Esophagus muscularis mucosa (tissue), 4 donors: ENCODE measurements around the gene ZNF670. TPM values are rescaled to one million over a fixed set of nuclear protein-coding genes. Genes with fewer than 3 reads are reported as not detected.

Experiments
- DNase-seq: peaks from one replicate; pipeline ENCODE4 v3.0.0-alpha.2; 2017; ENCODE audit errors: extremely low spot score
- H3K27ac ChIP-seq, 4 donors: fragments of 200-600 bp; sonication (generic); replicated peaks in 1 of 4; 1 replicate in 3 of 4; 2 replicates in 1 of 4; pipeline ENCODE4 v1.5.1; 2016 to 2019; ENCODE audit warnings: mild to moderate bottlenecking in 1 of 4
- H3K27me3 ChIP-seq, 4 donors: fragments of 200-600 bp; sonication (generic); one replicate each; pipeline versions ENCODE4 v1.5.1 to v1.6.0; 2016 to 2019
- H3K36me3 ChIP-seq, 4 donors: fragments of 200-600 bp; sonication (generic); one replicate each; pipeline ENCODE4 v1.5.1; 2016 to 2019
- H3K4me1 ChIP-seq, 4 donors: fragments of 200-600 bp; sonication (generic); one replicate each; pipeline ENCODE4 v1.5.1; 2016 to 2019
- H3K4me3 ChIP-seq, 4 donors: fragments of 200-600 bp; sonication (generic); 1 replicate in 2 of 4; 2 replicates in 2 of 4; pipeline ENCODE4 v1.5.1; 2016 to 2019; ENCODE audit warnings: mild to moderate bottlenecking in 4 of 4, moderate library complexity in 1 of 4
- H3K9me3 ChIP-seq, 4 donors: fragments of 200-600 bp; sonication (generic); 1 replicate in 3 of 4; 2 replicates in 1 of 4; pipeline ENCODE4 v1.5.1; 2016 to 2019
- EP300 ChIP-seq: sonication (generic); formaldehyde crosslinking; IDR thresholded peaks from one replicate; pipeline ENCODE4 v1.6.1; 2017; ENCODE audit warnings: antibody characterized with exemption
- POLR2A ChIP-seq: fragments of 450-650 bp; IDR thresholded peaks from one replicate; pipeline ENCODE4 v1.6.1; 2017; ENCODE audit warnings: antibody characterized with exemption, moderate library complexity, mild to moderate bottlenecking, low read depth
- POLR2AphosphoS5 ChIP-seq, 2 donors: sonication (generic); formaldehyde crosslinking; IDR thresholded peaks; one replicate each; pipeline ENCODE4 v1.6.1; 2017; ENCODE audit warnings: antibody characterized with exemption in 2 of 2
- WGBS: methylation state at CpG from one replicate; pipeline ENCODE4 v1.1.5; 2018; 5-methylcytosine and 5-hydroxymethylcytosine counted together
- intact Hi-C: fragments of 100-400 bp; cut with DNase I; formaldehyde crosslinking; loops from one replicate; pipeline ENCODE4 v1.15.1; 2023
- total RNA-seq, 4 donors: library from RNA; depleted of rRNA; stranded (reverse); fragments of >200 nt; gene quantifications; one replicate each; pipeline versions ENCODE4 v1.1.0 to v1.2.1, GENCODE V29; 2016
- TF ChIP-seq, protein P1 (sequence below), 3 experiments: fragments of 200-600 bp in 2 of 3; fragments of 450-650 bp in 1 of 3; sonication (generic) in 2 of 3; IDR thresholded peaks; one replicate each; pipeline ENCODE4 v1.5.1; 2017 to 2019; ENCODE audit warnings: antibody characterized with exemption in 3 of 3, mild to moderate bottlenecking in 2 of 3, moderate library complexity in 1 of 3

Gene ZNF670
- total RNA-seq, 4 donors from 2014 or later, result 2.1 to 4.0 (median 2.3) TPM

- Histone ChIP-seq H3K9me3 (no peaks in the 10 kb centered on the region), H3K27me3 (no peaks in the 10 kb centered on the region), H3K4me1 (peaks cover 12 to 26% (median 22%) of the 10 kb centered on the region in 4 donors), H3K4me3 (peak overlapping the region; percentile 72 to 97 (median 86)), H3K27ac (peak overlapping the region; percentile 89 to 95 (median 92)), H3K36me3 (no peaks in the 10 kb centered on the region)
- WGBS, result 13% methylated on average over 26 of the region's 30 CpGs
- TF ChIP-seq EP300, result no peak
- no peak for TF ChIP-seq POLR2AphosphoS5 (IDR thresholded peaks at IDR 0.05)
- TF ChIP-seq, protein P1, sequence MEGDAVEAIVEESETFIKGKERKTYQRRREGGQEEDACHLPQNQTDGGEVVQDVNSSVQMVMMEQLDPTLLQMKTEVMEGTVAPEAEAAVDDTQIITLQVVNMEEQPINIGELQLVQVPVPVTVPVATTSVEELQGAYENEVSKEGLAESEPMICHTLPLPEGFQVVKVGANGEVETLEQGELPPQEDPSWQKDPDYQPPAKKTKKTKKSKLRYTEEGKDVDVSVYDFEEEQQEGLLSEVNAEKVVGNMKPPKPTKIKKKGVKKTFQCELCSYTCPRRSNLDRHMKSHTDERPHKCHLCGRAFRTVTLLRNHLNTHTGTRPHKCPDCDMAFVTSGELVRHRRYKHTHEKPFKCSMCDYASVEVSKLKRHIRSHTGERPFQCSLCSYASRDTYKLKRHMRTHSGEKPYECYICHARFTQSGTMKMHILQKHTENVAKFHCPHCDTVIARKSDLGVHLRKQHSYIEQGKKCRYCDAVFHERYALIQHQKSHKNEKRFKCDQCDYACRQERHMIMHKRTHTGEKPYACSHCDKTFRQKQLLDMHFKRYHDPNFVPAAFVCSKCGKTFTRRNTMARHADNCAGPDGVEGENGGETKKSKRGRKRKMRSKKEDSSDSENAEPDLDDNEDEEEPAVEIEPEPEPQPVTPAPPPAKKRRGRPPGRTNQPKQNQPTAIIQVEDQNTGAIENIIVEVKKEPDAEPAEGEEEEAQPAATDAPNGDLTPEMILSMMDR (IDR thresholded peaks at IDR 0.05), result no peak
- intact Hi-C loops, result loop anchor here (5.0 kb wide), 2 partner anchors 33 to 62 kb away; partner anchors contain the start of genes ZNF124 and ZNF670
- peak; percentile 83 for DNase-seq
Measured at GRCh38 chr1:247110627-247111258, 32.1 kb upstream of the ZNF670 start.

- Histone ChIP-seq H3K27ac (no peak overlapping the region), H3K9me3 (no peaks in the 10 kb centered on the region), H3K4me1 (peaks cover 21 to 46% (median 39%) of the 10 kb centered on the region in 4 donors), H3K27me3 (no peaks in the 10 kb centered on the region), H3K4me3 (no peak overlapping the region), H3K36me3 (no peaks in the 10 kb centered on the region)
- TF ChIP-seq, protein P1 (IDR thresholded peaks at IDR 0.05), result no peak
- TF ChIP-seq EP300, result no peak
- no peak for TF ChIP-seq POLR2AphosphoS5 (IDR thresholded peaks at IDR 0.05)
- no peak for TF ChIP-seq POLR2A
- WGBS, result 86% methylated on average over 7 of the region's 7 CpGs
- intact Hi-C loops, result loop anchor here (10.0 kb wide), 2 partner anchors 97 to 173 kb away; partner anchors contain the start of gene AHCTF1
- no peak for DNase-seq
Measured at GRCh38 chr1:247107694-247108093, 29.1 kb upstream of the ZNF670 start.

GRCh38 chr1:247105966-247106365 lies 27.4 kb upstream of the ZNF670 start:
- Histone ChIP-seq H3K4me3 (no peak overlapping the region), H3K27me3 (no peaks in the 10 kb centered on the region), H3K4me1 (peaks cover 18 to 42% (median 38%) of the 10 kb centered on the region in 4 donors), H3K9me3 (no peaks in the 10 kb centered on the region), H3K36me3 (peaks cover 4 to 14% (median 12%) of the 10 kb centered on the region in 4 donors), H3K27ac (no peak overlapping the region)
- TF ChIP-seq EP300, result no peak
- TF ChIP-seq, protein P1 (IDR thresholded peaks at IDR 0.05), result no peak
- no peak for TF ChIP-seq POLR2AphosphoS5 (IDR thresholded peaks at IDR 0.05)
- intact Hi-C loops, result loop anchor here (10.0 kb wide), 2 partner anchors 99 to 171 kb away; partner anchors contain the start of gene AHCTF1
- DNase-seq, result no peak
- WGBS, result 90% methylated on average over 15 of the region's 15 CpGs

DNA sequence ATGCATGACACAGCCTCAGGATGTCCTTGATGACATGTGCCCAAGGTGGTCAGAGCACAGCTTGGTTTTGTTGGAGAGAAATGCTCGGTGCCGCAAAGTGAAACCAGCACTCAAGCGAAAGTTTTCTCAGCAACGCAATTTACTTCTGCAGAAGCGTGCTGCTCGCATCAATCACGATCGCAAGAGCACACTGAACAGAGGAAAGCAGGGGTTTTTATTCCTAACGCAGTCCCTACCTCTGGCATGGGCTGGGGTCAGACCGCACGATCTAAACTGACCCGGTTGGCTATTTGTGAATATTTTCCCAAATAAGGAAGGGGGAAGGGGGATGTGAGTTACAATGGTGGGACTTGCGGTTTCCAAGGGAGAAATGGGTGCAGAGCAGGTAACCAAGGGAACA lies 26.4 kb upstream of the ZNF670 start:
- DNase-seq, result no peak
- H3K4me3 ChIP-seq, result peak overlapping the region; percentile 77 to 93 (median 88)
- TF ChIP-seq POLR2AphosphoS5 (IDR thresholded peaks at IDR 0.05), result no peak
- no peak for TF ChIP-seq EP300
- TF ChIP-seq, protein P1 (IDR thresholded peaks at IDR 0.05), result no peak
- TF ChIP-seq POLR2A, result no peak
- WGBS, result 79% methylated on average over 13 of the region's 13 CpGs
- intact Hi-C loops, result loop anchor here (10.0 kb wide), 2 partner anchors 100 to 170 kb away; partner anchors contain the start of gene AHCTF1
- H3K36me3 ChIP-seq, result peaks cover 14 to 24% (median 22%) of the 10 kb centered on the region in 4 donors
- peaks cover 13 to 32% (median 28%) of the 10 kb centered on the region in 4 donors for H3K4me1 ChIP-seq
- no peaks in the 10 kb centered on the region for H3K9me3 ChIP-seq
- H3K27me3 ChIP-seq, result no peaks in the 10 kb centered on the region
- peak overlapping the region in 2 of 4 donors; percentile 90 to 95 for H3K27ac ChIP-seq
